Posterior vena cava (tissue), 2 donors: ENCODE results near the gene METTL16. TPM values are rescaled to one million over a fixed set of nuclear protein-coding genes. Genes with fewer than 3 reads are reported as not detected.
"Not testable (repeated sequence)": the region's sequence is repeated elsewhere in the genome, so short reads cannot be mapped to it uniquely, and the experiment has no call there.

ENCODE experiments used
- DNase-seq: peaks from one replicate; pipeline ENCODE4 v3.0.0-alpha.2; 2020; ENCODE audit warnings: low spot score
- intact Hi-C, 2 donors: fragments of 100-400 bp; cut with DNase I; formaldehyde crosslinking; loops; one replicate each; pipeline versions ENCODE4 v1.14.1 to v1.14.2; 2022 to 2023
- total RNA-seq, 2 donors: library from RNA; stranded (reverse); fragmentation: NEBNext Ultra II Directional; extraction: Animal tissue kit (Norgen Biotek cat#: 25700); gene quantifications; one replicate each; pipeline ENCODE4 v1.2.1, GENCODE V29; 2021
- donor health status: DM: yes; HTN: yes; CAD: no.
- donor health status: DM: yes; HTN: yes; CAD: no.

The METTL16 gene
- total RNA-seq, 2 donors from 2014 or later, result 27.6 to 29.4 TPM

- intact Hi-C loops, result no loop called here
- DNase-seq, result no peak
Observed at GRCh38 chr17:2508035-2508434, 3.7 kb downstream of the METTL16 start.

DNA sequence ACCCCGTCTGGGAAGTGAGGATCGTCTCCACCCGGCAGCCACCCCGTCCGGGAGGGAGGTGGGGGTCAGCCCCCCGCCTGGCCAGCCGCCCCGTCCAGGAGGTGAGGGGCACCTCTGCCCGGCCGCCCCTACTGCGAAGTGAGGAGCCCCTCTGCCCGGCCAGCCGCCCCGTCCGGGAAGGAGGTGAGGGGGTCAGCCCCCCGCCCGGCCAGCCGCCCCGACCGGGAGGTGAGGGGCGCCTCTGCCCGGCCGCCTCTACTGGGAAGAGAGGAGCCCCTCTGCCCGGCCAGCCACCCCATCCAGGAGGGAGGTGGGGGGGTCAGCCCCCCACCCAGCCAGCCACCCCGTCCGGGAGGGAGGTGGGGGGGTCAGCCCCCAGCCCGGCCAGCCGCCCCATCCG is 4.7 kb downstream of the METTL16 start:
- DNase-seq, intact Hi-C loops: not testable (repeated sequence)

DNA sequence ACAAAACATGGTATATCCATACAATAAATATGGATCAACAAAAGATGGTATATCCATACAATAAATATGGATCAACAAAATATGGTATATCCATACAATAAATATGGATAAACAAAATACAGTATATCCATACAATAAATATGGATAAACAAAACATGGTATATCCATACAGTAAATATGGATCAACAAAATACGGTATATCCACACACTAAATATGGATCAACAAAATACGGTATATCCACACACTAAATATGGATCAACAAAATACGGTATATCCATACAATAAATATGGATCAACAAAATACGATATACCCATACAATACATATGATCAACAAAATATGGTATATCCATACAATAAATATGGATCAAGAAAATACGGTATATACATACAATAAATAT is 8.1 kb downstream of the METTL16 start:
- no peak for DNase-seq
- intact Hi-C loops, result no loop called here

GRCh38 chr17:2502871-2503580 is 8.7 kb downstream of the METTL16 start:
- intact Hi-C loops, result no loop called here
- no peak for DNase-seq

DNA sequence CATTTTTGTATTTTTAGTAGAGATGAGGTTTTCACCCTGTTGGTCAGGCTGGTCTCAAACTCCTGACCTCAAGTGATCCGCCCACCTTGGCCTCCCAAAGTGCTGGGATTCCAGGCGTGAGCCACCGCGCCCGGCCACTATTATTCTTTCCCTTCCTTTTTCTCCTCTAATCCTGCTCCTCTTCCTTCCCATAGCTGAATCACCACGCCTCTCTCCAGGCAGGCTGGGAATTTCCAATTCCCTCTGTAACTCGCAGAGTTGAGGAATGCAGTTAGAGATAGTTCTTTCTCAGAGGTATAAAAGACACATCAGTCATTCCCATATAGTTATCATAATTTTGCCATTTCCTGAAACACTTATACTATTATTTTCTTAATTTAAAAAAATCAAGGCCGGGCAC is 11.2 kb downstream of the METTL16 start:
- DNase-seq, result no peak
- intact Hi-C loops, result no loop called here

GRCh38 chr17:2489286-2489685 is 22.4 kb downstream of the METTL16 start:
- DNase-seq, intact Hi-C loops: not testable (repeated sequence)

DNA sequence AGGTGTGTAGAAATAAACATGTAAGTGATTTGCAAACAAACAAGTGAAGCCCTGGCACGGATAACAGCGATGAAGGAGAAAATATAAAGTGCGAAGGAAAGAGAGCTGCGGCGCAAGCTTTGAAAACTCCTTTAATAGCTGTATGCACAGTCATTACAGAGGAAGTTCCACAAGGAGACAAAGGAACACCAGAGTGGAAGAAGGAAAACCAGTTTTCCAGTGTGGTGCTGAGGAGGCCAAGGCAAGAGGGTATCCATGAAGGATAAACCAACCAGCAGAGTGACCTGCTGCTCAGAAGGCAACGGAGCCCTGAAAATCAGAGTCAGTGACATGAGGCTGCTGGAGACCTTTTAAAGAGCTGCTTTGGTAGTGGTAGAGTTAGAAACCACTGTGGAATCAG is 24.4 kb downstream of the METTL16 start:
- no peak for DNase-seq
- intact Hi-C loops, result no loop called here

- DNase-seq, intact Hi-C loops: not testable (repeated sequence)
Observed at GRCh38 chr17:2486709-2487108, 25.0 kb downstream of the METTL16 start.

- intact Hi-C loops, result no loop called here
- no peak for DNase-seq
Observed at GRCh38 chr17:2485970-2486369, 25.7 kb downstream of the METTL16 start.

DNA sequence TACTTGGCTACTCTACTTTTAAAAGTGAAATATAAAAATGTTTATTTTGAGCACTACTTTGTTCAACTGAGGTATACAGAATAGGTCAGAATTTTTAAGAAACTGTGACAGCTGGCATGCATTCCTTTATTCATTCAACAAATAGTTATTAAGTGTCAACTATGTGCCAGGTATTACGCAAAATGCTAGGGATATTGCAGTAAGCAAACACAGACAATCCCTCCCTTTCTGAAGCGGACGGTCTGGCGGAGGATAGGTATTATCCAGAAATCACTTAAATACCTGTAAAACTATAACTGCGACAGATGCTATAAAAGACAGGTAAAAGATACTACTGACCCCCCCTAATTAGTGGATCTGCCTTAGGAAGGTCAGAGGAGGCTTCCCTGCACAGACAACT is 26.1 kb downstream of the METTL16 start:
- intact Hi-C loops, result no loop called here
- DNase-seq, result no peak

DNA sequence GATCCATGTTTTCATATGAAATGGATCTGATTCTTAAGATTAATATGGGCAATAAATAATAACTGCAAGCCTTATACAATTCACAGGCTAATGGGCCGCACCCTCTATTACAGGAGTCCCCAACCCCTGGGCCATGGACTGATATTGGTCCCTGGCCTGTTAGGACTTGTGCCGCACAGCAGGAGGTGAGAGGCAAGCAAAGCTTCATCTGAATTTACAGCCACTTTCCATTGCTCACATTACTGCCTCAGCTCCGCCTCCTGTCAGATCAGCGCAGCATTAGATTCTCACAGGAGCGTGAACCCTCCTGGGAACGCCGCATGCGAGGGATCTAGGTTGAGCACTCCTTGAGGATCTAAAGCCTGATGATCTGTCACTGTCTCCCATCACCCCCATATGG is 26.8 kb downstream of the METTL16 start:
- intact Hi-C loops, result no loop called here
- DNase-seq, result no peak

- DNase-seq, result no peak
- intact Hi-C loops, result no loop called here
Observed at GRCh38 chr17:2483084-2483483, 28.6 kb downstream of the METTL16 start.

DNA sequence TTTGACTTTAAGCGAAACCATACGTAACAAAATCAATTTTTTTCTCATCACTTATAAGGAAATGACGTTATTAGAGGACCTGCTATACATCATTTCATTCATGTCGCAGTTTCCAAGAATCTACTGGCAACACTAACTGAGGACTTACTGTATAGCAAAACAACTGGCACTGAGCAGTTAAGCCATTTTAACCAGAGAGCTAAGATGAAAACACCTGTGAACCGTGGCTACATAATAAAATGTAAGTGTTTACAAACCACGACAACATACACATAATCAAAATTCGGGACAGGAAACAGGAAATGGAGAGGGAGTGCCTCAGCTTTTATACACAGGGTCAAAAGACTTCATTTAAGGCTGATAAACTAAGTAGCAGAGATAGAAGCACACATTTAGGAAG is 29.5 kb downstream of the METTL16 start:
- DNase-seq, result no peak
- intact Hi-C loops, result no loop called here

DNA sequence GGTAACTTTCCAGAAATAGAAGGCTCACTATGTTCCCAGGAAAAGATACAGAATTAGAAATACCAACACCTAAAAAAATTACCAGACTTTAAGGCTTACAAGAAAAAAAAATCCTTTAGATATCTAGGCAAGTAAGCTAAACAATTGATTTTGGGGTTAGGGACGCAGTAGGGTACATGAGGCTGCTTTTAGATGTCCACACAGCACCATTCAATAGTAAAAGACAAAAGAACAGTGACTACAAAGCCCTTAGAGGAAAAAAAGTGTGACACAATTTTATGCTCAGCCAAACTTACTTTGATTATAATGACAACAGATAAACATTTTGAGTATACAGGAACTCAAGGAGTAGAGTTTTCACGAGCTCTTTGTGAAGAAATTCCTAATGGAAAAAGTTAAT is 29.9 kb downstream of the METTL16 start:
- intact Hi-C loops, result no loop called here
- DNase-seq, result no peak

DNA sequence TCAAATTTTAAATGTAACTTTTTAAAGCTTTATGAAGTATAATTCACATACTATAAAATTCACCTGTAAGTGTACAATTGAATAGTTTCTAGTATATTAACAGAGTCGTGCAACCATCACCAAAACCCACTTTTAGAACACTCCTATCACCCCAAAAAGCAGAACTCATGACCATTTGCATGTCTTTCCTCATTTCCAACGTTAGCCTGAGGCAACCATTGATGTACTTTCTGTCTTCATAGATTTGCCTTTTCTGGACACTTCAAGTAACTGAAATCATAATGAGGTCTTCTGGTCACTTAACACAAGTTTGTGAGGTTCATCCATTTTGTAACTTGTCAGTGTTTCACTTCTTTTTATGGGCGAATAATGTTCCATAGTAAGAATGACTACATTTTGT is 33.2 kb downstream of the METTL16 start:
- intact Hi-C loops, result no loop called here
- DNase-seq, result no peak

DNA sequence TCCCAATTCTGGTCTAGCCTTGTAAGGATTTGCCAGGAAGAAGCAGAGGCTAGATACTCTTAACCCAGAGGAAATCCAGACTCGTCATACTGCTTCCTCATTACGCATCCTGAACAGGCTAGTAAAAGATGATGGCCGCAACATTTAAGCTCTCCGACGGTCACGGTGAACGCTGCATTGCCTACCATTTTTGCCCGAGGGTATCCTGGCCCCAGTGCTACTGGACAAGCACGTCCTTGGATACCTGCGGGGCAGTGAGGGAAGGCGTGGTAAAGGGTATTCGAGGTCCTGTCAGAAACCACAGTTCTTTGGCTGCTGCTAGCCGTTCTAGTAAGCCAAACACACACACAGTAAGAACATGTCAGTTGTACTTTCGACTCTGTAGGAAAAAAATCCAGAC is 36.6 kb downstream of the METTL16 start:
- DNase-seq, result no peak
- intact Hi-C loops, result no loop called here

DNA sequence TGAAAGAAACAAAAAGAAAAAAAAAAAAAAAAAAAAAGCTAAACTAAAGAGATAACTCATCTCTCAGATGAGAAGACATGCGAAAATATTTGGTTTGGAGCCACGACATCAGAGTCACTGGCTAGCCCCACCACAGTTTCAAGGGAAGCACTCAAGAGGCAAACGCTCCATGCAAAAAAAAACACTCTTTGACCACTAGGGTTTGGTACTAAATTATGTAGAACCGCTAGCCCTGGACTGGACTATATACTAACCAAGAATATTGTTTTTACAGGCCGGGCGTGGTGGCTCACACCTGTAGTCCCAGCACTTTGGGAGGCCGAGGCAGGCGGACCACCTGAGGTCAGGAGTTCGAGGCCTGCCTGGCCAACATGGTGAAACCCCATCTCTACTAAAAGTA is 37.3 kb downstream of the METTL16 start:
- DNase-seq, result no peak
- intact Hi-C loops, result no loop called here

DNA sequence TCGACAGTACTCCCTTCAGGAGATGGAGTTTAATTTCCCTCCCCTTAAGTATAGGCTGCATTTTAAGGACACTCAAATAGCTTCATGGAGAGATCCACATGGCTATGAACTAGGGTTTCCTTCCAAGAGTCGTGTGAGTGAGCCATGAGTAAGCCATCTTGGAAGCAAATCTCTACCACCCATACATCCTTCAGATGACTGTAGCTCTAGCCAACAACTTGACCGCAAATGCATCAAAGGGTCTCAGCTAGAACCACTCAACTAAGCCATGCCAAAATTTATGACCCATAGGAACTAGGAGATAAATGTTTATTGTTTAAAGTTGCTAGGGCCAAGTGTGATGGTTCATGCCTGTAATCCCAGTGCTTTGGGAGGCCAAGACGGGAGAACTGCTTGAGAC is 43.4 kb downstream of the METTL16 start:
- intact Hi-C loops, result no loop called here
- no peak for DNase-seq

DNA sequence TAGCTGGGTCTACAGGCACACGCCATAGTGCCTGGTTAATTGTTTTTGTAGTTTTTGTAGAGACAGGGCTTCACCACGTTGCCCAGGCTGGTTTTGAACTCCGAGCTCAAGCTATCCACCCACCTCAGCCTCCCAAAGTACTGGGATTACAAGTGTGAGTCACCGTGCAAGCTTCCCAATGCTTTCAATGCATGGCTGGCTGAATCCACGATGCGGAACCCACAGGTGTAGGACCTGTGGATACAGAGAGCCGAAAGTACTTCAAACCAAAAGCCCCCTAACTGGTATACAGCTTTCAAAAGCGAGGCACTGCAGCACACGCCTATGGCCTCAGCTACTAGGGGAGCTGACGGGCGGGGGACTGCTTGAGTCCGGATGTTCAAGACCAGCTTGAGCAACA is 44.8 kb downstream of the METTL16 start:
- no peak for DNase-seq
- intact Hi-C loops, result no loop called here

DNA sequence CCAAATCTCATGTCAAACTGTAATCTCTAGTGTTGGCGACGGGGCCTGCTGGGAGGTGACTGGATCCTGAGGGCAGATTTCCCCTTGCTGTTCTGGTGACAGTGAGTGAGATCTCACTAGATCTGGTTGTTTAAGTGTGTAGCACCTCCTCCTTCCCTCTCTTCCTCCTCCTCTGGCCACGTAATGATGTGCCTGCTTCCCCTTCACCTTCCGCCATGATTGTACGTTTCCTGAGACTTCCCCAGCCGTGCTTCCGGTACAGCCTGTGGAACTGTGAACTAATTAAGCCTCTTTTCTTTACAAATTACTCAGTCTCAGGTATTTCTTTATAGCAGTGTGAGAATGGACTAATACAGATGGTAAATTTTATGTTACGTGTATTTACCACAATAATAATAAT is 49.2 kb downstream of the METTL16 start:
- intact Hi-C loops, result no loop called here
- no peak for DNase-seq

DNA sequence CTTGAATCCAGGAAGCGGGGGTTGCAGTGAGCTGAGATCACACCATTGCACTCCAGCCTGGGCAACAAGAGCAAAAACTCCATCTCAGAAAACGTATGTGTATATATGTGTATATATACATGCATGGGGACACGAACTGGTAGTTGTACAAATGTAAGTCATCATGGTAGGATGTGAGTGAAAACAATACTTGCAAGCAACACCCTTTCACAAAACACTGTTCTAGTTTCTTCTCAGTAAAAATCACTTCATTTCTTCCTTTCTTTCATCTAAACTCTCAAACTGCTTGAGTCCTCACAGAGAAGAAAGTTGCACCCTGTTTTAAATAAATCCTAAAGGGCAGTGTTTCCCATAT is 51.8 kb downstream of the METTL16 start:
- intact Hi-C loops, result no loop called here

GRCh38 chr17:2457913-2458312 is 53.8 kb downstream of the METTL16 start:
- no peak for DNase-seq
- intact Hi-C loops, result no loop called here

More for the DNA sequence above, 51.8 kb downstream of the METTL16 start:
- no peak for DNase-seq
